WTC11 (cell line): ENCODE measurements around the gene ZNF30.

Experiments used
- CBFB ChIP-seq: sonication (generic); formaldehyde crosslinking; IDR thresholded peaks from 2 replicates; pipeline ENCODE4 v1.8.1; 2022; ENCODE audit warnings: mild to moderate bottlenecking, low read depth, missing genetic modification reagents
- CREB1 ChIP-seq: sonication (generic); formaldehyde crosslinking; IDR thresholded peaks from 2 replicates; pipeline ENCODE4 v1.8.0; 2023; ENCODE audit warnings: mild to moderate bottlenecking, missing genetic modification reagents
- IRF2 ChIP-seq: sonication (generic); formaldehyde crosslinking; IDR thresholded peaks from 2 replicates; pipeline ENCODE4 v1.8.0; 2022; ENCODE audit warnings: low read depth, missing genetic modification reagents, borderline replicate concordance
- NFE2L1 ChIP-seq: sonication (generic); formaldehyde crosslinking; IDR thresholded peaks from 2 replicates; pipeline ENCODE4 v1.8.1; 2023; ENCODE audit warnings: missing genetic modification reagents
- NFYB ChIP-seq: sonication (generic); formaldehyde crosslinking; conservative IDR thresholded peaks from 2 replicates; pipeline ENCODE4 v1.8.0; 2022; ENCODE audit warnings: low read depth, missing genetic modification reagents
- TEAD4 ChIP-seq: sonication (generic); formaldehyde crosslinking; IDR thresholded peaks from 2 replicates; pipeline ENCODE4 v1.8.0; 2022; ENCODE audit warnings: mild to moderate bottlenecking, missing genetic modification reagents
- USF1 ChIP-seq: sonication (generic); formaldehyde crosslinking; IDR thresholded peaks from 2 replicates; pipeline ENCODE4 v1.8.0; 2022; ENCODE audit warnings: mild to moderate bottlenecking, missing genetic modification reagents
- ZNF423 ChIP-seq: fragments of 250-450 bp; sonication (Bioruptor Pico); IDR thresholded peaks from 2 replicates; pipeline ENCODE4 v2.1.2; 2022; ENCODE audit warnings: mild to moderate bottlenecking, moderate library complexity
- TF ChIP-seq, protein P1 (sequence below): fragments of 200-600 bp; IDR thresholded peaks from 2 replicates; pipeline ENCODE4 v1.8.0; 2022; ENCODE audit warnings: antibody characterized with exemption
- TF ChIP-seq, protein P2 (sequence below): sonication (generic); formaldehyde crosslinking; IDR thresholded peaks from 2 replicates; pipeline ENCODE4 v1.8.1; 2023; ENCODE audit warnings: mild to moderate bottlenecking, missing genetic modification reagents
- TF ChIP-seq, protein P3 (sequence below): sonication (generic); formaldehyde crosslinking; IDR thresholded peaks from 2 replicates; pipeline ENCODE4 v1.8.0; 2022; ENCODE audit warnings: mild to moderate bottlenecking, missing genetic modification reagents

GRCh38 chr19:34961775-34962686, 35.3 kb downstream of the ZNF30 start:
- TF ChIP-seq, protein P1, sequence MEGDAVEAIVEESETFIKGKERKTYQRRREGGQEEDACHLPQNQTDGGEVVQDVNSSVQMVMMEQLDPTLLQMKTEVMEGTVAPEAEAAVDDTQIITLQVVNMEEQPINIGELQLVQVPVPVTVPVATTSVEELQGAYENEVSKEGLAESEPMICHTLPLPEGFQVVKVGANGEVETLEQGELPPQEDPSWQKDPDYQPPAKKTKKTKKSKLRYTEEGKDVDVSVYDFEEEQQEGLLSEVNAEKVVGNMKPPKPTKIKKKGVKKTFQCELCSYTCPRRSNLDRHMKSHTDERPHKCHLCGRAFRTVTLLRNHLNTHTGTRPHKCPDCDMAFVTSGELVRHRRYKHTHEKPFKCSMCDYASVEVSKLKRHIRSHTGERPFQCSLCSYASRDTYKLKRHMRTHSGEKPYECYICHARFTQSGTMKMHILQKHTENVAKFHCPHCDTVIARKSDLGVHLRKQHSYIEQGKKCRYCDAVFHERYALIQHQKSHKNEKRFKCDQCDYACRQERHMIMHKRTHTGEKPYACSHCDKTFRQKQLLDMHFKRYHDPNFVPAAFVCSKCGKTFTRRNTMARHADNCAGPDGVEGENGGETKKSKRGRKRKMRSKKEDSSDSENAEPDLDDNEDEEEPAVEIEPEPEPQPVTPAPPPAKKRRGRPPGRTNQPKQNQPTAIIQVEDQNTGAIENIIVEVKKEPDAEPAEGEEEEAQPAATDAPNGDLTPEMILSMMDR: no peak
- no peak for TF ChIP-seq USF1 (CRISPR knock-in tag)
- TF ChIP-seq IRF2: no peak
- no peak for TF ChIP-seq CREB1 (CRISPR knock-in tag)
- TF ChIP-seq, protein P2, sequence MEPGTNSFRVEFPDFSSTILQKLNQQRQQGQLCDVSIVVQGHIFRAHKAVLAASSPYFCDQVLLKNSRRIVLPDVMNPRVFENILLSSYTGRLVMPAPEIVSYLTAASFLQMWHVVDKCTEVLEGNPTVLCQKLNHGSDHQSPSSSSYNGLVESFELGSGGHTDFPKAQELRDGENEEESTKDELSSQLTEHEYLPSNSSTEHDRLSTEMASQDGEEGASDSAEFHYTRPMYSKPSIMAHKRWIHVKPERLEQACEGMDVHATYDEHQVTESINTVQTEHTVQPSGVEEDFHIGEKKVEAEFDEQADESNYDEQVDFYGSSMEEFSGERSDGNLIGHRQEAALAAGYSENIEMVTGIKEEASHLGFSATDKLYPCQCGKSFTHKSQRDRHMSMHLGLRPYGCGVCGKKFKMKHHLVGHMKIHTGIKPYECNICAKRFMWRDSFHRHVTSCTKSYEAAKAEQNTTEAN (CRISPR knock-in tag): no peak
- TF ChIP-seq NFYB (CRISPR knock-in tag): no peak
- TF ChIP-seq ZNF423 (CRISPR knock-in tag): no peak
- no peak for TF ChIP-seq NFE2L1 (CRISPR knock-in tag)
- no peak for TF ChIP-seq CBFB (CRISPR knock-in tag)
- TF ChIP-seq, protein P3, sequence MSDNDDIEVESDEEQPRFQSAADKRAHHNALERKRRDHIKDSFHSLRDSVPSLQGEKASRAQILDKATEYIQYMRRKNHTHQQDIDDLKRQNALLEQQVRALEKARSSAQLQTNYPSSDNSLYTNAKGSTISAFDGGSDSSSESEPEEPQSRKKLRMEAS (CRISPR knock-in tag): no peak
- no peak for TF ChIP-seq TEAD4 (CRISPR knock-in tag)
